Rectal smooth muscle tissue (tissue), 1 donor: ENCODE data around the gene KRTAP2-1.
"Not testable (repeated sequence)": the region's sequence is repeated elsewhere in the genome, so short reads cannot be mapped to it uniquely, and the experiment has no call there.

Experiments used
- H3K27ac ChIP-seq: one replicate; pipeline ENCODE4 v1.7.0; 2013; ENCODE audit warnings: low read depth, low read length, inconsistent platforms
- H3K27me3 ChIP-seq: one replicate; pipeline ENCODE4 v1.7.0; 2013; ENCODE audit warnings: low read length; ENCODE audit not compliant: control insufficient read depth, insufficient read depth
- H3K36me3 ChIP-seq: one replicate; pipeline ENCODE4 v1.7.0; 2013; ENCODE audit warnings: low read length; ENCODE audit not compliant: control insufficient read depth, insufficient read depth
- H3K4me1 ChIP-seq: one replicate; pipeline ENCODE4 v1.7.0; 2013; ENCODE audit warnings: low read length; ENCODE audit not compliant: control insufficient read depth, insufficient read depth
- H3K4me3 ChIP-seq: one replicate; pipeline ENCODE4 v1.7.0; 2013; ENCODE audit warnings: low read length
- H3K9ac ChIP-seq: one replicate; pipeline ENCODE4 v1.7.0; 2013; ENCODE audit warnings: low read length

KRTAP2-1 gene

DNA sequence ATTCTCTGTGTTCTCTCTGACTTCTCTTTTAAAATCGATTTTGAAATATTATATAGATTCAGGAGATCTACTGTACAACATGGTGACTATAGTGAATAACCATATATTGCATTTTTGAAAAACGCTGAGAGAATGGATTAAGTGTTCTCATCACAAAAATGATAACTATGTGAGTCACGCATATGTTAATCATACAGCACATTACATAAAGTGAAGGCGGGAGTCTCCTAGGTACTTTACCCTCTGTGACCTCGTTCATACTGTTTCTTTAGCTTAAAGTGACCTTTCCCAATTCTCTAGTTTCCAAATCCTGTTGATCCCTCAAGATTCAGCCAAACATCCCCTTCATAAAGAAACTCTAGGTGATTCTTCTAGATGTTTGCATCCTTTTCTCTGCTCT is 44.3 kb downstream of the KRTAP2-1 start:
- Histone ChIP-seq H3K36me3 (no peaks in the 10 kb centered on the region), H3K27ac (no peak overlapping the region), H3K9ac (no peak overlapping the region), H3K27me3 (no peaks in the 10 kb centered on the region), H3K4me3 (no peak overlapping the region), H3K4me1 (no peaks in the 10 kb centered on the region)

DNA sequence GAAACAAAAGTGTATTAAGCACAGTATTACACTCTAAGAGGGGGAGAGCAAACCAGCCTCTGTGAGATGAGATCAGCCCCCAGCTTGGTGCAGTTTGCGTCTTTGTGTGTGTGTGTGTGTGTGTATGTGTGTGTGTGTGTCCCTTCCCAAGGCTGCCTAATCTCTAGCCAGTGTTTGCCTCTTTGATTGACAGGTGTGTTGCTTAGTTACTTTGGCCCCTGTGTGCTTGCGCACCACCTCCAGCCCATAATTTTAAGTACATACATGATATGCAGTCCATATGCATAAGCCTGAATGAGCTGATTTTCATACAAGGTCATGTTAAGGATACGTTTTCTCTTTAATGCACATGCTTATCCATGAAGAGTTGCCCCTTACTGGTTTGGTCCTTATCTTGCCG is 45.3 kb downstream of the KRTAP2-1 start:
- Histone ChIP-seq H3K27ac (no peak overlapping the region), H3K9ac (no peak overlapping the region), H3K27me3 (no peaks in the 10 kb centered on the region), H3K4me1 (no peaks in the 10 kb centered on the region), H3K36me3 (no peaks in the 10 kb centered on the region), H3K4me3 (no peak overlapping the region)

DNA sequence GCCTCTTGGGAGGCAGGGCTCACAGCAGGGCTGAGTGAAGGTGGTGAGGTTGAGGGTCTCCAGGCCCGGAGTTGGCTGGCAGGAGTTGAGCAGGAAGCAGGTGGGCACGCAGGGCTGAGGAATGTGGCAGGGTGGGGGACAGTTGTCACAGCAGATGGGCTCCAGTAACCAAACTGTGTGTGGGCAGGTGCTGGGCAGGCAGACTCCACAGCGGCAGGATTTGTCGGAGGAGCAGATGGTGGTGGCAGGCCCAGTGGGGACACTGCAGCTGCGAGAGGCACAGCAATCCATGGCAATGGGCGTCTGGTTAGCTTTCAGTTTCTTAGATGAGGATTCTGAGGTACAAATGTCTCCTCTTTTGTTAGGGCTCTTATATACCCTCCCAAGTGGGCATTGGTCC is 47.6 kb downstream of the KRTAP2-1 start, which contains the start of gene KRTAP3-2:
KRTAP3-2 (minus strand) TSS at position 344 of the 400 bp plus-strand sequence; CDS start at position 291, 53 bp downstream.
- not testable (repeated sequence) for H3K27ac ChIP-seq, H3K9ac ChIP-seq, H3K27me3 ChIP-seq, H3K4me3 ChIP-seq, H3K36me3 ChIP-seq, H3K4me1 ChIP-seq

DNA sequence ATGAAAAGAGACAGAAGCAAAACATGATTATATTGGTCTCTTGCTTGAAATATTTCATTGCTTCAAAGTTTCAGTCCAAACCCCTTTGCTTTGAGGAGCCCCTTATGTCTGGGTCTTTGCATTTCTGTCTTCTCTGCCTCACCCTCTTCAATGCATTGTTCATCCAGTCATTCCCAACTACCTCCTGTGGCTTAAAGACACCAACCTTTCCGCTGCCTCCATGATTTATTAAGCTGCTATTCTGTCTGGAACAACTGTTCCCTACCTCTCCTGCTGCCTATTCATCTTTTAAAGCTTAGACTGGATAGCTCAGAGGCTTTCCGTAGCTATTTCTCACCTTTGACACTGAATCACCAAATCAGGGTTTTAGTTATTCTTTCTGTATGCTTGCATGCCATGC is 49.8 kb downstream of the KRTAP2-1 start:
- no peaks in the 10 kb centered on the region for H3K36me3 ChIP-seq
- no peak overlapping the region for H3K27ac ChIP-seq
- no peaks in the 10 kb centered on the region for H3K27me3 ChIP-seq
- H3K9ac ChIP-seq: no peak overlapping the region
- H3K4me3 ChIP-seq: no peak overlapping the region
- no peaks in the 10 kb centered on the region for H3K4me1 ChIP-seq

DNA sequence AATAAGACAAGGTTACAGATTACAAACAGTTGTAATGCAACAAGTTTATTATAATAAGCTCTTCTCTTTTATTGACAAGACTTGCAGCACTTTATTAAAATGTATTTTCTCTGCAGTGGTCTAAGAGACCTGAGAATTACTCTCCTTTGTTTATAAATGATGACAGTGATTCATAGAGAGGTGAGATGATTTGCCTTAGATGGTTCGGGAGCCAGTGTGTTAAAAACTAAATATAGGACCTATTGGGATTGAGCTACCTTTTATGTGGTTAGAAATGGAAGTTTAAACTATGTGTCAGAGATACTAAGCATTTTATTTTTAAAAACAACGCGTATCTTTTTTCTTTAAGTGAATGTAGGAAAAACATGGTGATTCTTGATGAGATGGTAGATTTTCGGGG is 50.3 kb downstream of the KRTAP2-1 start:
- Histone ChIP-seq H3K27ac (no peak overlapping the region), H3K4me1 (no peaks in the 10 kb centered on the region), H3K27me3 (no peaks in the 10 kb centered on the region), H3K4me3 (no peak overlapping the region), H3K9ac (no peak overlapping the region), H3K36me3 (no peaks in the 10 kb centered on the region)
